GM21423 (cell line): ENCODE results near the gene SUN1.

Experiments used
- ATAC-seq: cut with Tn5 transposase; IDR thresholded peaks from one replicate; pipeline ENCODE4 v1.9.1; 2021; ENCODE audit warnings: mild to moderate bottlenecking, moderate library complexity; ENCODE audit not compliant: unreplicated experiment

The SUN1 gene

DNA sequence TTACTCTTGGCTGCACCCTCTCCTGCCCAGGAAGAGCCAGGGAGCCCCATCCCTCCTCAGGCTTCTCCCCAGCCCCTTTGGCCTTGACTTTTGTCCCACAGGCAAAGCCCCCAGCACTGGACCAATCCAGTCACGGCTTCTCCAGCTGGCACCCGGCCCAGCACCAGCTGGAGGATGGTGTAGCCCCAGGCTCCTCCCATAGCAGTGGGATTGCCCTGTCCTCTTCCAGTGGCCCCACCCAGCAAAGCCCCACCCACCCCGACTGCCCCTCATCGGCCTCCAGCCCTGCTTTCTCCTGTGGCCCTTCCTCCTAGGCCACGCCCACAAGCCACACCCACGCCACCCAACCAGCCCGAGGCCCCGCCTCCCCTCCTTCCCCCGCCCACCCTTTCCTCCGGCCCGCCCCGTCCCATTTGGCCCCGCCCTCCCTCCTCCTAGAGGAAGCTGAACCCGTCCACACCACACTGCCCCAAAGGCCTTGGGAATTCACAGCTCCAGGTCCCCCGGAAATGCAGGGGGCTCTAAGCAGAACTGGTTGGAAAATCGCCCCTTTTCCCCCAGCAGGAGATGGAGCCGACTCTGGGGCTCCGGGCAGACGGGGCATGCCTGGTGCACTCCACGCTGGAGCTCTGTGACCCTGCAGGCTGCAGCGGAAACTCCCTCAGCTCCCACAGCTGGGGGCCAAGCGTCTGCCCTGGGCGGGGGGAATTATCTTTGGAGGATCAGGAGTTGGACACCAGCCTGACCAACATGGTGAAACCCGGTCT, 69.3 kb downstream of the SUN1 start:
- ATAC-seq: no peak

DNA sequence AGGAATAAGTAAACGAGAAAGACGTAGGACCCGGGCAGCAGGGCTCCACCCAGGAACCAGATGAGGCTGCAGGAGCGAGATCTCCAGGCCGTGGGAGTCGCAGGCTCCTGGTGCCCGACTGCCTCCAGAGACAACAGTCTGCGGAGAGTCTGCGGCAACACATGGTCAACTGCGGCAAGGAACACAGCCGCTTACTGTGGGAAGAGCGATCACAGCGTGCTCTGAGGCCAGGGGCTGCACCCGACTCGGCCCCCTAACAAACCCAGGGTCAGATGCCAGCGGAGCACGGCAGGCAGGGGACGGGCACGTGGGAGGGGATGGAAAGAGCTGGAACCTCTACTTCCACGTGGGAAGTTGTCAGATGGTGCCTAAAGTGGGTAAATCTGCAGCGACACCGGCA, 70.7 kb downstream of the SUN1 start:
- no peak for ATAC-seq

DNA sequence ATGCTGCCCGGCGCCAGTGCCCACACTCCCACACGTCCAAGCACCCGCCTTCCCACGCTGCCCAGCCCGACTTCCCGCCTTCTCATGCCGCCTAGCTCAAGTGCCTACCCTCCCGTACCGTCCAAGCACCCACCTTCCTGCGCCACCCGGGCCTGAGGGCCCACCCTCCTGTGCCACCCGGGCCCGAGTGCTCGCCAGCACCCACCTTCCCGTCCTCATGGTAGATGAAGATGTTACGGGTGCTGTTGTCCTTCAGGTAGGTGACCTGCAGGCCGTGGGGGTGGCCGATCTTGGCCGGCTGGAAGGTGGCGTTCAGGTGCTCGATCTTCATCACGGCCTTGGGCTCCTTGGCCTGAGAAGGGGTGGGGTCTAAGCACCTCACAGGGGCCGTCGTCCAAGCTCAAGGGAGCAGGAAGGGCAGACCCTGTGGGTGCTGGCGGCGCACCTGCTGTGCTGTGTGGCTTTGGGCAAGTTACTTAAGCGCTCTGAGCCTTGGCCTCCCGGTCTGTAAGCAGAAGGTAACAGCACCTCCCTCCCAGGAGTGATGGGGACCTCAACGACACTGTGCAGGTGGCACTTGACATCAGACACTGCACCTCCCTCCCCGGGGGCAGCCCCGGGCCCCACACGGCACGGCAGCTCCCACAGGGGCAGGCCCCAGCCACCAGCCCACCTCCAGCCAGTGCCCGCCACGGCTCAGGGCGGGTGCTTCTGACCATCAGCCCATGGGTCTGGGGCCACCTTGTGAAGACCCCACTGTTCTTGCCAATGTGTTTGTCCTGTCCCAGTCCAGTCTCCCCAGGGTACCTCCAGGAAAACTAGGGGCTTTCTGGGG, 71.9 kb downstream of the SUN1 start:
- ATAC-seq: no peak

DNA sequence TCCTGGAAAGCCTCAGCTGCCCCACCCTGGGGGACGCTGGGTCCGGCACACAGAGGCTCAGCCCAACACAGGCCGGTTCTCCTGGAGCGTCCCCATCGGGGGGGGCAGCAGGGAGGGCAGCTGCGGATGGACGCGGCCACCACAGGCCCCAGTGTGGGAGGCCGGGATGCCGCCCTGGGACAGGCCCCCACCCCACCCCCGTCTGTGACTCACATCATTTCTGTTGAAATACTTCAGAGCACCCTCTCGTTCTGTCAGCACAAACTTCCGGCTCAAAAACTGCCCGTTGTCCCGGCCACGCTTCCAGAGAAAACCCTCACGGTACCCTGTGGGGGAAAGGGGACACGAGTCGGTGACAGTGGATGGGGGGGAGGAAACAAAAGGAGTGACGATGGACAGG, 72.6 kb downstream of the SUN1 start:
- no peak for ATAC-seq

DNA sequence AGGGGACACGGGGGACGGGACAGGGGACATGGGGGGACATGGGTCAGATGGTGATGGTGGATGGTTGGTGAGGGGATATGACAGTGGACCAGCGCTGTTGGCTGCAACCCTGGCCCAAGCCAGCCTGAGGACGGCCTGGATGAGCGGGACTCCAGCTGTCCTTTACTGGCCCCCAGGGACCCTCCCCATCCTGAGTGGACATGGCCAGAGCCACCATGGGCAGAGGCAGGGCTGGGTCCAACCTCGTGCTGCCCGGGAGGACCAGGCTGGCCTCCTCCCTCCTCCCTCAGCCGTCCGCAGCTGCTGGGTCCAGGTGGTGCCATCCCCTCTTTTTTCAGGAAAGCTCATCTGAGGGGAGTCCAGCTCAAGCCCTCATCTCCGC, 74.5 kb downstream of the SUN1 start:
- no peak for ATAC-seq

DNA sequence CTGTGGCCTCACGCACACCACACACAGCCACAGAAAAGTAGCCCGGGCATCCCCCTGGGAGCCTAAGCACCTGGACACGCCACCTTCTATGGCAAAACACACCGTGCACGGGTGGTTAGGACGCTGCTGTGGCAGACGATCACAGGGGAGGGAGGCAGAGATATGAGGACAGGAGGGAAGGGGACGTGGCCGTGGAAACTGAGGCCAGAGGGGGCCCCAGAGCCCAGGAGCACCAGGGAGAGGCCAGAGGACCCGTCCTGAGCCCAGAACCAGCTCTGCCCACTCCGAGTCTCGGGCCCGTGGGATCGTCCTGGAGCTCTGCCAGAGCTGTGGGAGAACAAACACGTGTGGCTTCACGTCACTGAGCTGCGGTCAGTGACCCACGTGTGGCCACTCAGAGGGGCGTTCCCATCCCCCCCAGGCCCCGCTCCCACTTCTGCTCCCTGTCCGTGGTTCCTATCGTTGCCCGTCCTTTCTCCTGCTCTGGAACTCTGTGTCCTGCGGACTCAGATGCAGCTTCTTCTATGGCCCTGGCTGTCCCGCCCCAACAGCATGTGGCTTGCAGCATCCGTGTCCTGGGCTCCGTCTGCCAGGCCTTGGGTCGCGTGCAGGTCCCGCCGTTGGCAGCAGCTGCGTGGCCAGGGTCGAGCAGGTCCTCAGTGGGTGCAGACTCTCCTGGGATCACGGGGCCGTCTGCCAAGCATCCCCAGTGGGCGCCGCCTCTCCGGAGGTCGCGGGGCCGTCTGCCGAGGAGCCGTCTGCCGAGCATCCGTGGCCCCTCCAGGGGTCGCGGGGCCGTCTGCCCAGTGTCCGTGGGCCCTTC, 75.1 kb downstream of the SUN1 start:
- no peak for ATAC-seq

DNA sequence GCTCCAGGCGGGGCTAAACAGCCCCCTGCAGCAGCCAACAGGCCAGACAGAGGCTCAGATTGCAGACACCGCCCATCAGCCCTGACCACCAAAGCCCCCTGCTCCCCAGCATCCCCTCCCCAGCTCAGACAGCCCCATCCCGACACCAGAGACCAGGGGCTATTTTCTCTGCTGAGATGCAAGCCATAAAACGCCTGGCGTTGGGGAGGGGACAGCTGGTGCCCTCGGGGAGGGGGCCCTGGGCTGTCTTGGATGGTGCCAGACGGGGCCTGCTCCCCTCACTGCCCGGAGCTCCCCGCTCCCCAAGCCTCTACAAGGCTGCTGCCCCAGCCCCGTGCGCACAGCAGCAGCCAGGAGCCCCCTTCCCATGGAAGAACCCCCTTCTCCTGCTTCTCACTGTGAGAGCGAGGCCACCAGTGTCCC, 75.9 kb downstream of the SUN1 start:
- ATAC-seq: no peak

DNA sequence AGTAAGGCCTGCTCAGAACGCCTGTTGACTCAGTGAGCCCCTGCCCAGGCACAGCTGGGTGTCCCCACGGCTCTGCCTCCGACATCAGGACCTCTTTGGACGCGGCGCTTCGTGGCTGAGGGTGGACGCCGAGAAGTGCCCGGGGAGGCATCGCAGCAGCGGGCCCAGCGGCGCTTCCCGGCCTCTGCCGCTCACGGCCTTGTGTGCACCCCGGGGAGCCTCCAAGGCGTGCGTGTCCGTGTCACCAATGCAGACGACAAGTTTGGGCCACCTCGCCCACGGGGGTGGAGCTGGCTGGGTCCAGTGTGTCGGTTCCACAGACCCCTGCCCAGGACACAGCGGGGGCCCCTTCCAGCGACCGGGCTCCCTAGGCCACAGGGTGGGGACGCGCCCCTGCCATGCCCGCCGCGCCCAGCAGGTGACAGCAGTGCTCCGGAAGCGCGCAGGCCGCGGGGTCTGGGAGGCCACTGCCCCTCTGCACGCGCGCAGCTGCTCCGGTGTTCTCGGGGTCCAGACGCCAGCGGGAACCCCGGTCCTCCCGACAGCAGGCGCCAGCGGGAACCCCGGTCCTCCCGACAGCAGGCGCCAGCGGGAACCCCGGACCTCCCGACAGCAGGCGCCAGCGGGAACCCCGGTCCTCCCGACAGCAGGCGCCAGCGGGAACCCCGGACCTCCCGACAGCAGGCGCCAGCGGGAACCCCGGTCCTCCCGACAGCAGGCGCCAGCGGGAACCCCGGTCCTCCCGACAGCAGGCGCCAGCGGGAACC, 76.5 kb downstream of the SUN1 start:
- ATAC-seq: peak; percentile 75

DNA sequence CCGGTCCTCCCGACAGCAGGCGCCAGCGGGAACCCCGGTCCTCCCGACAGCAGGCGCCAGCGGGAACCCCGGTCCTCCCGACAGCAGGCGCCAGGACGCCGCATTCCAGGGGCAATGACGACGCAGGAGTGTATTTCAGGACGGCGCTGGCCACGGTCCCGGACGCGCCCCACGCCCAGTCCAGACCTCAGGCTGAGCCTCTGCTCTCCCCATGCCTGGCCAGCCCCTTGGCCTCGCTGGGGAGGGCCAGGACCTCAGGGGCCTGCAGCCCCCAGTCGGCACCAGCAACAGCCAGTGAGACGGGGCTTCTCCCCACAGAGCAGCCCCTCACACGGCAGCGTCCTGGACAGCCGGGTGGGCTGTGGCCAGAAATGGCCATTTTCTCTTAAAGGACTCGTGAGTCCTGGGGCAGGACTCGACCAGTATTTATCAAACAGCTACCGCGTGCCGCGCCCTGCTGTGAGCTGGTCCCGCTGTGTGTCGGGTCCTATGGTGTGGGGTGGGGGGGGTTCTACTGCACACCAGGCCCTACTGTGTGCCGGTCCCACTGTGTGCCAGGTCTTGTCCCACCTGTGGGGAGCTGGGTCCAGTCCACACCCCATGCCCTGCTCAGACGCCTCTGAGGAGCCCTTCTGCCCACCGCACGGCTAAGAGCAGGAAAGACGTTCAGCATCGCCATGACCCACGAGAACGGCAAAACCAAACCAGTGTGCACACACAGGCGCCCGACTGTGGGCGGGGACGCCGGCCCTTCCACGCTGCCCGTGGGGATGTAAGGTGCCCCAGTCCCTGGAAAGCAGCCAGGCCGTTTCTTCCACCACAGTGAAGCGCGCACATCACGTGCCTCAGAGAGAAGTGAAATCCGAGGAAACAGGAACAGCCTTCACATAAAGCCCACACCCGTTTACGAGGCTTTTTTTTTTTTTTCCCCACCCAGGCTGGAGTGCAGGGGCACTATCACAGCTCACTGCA, 77.4 kb downstream of the SUN1 start:
- no peak for ATAC-seq

DNA sequence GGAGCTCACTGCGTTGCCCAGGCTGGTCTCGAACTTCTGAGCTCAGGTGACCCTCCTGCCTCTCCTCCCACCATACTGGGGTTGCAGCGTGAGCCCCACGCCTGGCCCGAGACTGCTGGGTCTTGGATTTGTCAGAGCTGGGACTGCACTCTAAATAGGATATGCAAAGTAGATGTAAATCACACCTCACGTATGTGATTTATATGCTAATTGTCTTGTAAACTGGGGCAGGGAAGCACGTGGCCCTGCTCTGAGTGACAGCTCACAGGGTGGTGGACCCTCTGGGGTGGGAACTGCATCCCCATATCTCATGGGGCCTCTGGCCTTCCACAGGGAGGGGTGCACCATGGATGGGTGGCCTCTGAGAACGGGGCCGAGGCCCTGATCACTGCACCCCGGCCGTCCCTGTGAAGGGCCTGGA, 78.2 kb downstream of the SUN1 start:
- no peak for ATAC-seq

DNA sequence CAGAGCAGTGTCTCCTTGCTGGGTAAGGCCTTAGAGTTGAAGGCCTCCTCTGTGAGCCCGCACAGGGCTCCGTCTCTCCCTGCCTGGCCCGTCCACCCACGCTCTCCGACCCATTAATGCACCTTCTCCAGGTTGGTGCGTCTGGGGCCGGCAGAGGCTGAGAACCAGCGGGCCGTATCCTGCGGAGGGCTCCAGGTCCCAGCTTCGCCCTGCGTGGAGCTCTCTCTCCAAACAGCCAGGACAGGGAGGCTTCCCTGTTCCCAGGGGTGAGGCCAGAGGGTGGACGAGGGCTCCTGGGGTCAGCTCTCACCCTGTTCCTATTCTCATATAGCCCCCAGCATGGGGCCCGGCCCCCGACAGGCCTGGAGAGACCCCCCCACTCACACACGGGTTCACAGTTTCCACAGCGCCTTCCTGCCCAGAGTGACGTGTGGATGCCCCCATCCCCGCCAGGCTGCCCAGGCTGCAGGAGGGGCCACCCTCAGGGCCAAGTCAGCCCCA, 78.7 kb downstream of the SUN1 start:
- ATAC-seq: no peak

DNA sequence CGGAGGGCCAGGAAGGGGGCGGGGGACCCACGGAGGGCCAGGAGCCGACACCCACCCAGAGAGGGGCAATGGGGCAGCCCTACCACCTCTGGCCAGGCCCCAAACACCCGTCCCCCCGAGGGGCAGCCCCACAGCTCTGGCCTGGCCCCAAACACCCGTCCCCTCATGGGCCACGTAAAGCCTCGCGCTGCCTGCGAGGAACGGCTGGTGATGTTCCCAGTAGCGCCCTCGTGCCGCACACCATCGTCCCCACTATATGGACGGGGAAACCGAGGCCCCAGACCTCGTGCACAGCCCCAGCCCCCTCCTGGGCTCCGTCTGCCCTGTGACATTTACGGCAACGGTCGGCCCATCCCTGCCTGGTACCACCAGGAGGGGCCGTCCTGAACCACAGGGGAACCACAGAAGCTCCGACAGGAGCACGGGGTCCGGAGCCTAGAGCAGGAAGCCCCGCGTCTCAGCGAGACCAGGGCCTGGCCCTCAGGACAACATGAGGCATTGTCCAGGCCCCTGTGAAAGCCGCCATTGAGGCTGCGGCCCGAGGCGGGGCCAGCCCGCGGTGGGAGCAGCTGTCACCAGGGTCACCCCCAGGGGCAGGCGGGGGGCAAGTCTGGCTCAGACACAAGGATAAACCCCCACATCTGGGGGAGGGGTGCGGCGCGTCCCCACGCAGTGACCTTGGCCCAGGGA, 79.7 kb downstream of the SUN1 start:
- no peak for ATAC-seq

DNA sequence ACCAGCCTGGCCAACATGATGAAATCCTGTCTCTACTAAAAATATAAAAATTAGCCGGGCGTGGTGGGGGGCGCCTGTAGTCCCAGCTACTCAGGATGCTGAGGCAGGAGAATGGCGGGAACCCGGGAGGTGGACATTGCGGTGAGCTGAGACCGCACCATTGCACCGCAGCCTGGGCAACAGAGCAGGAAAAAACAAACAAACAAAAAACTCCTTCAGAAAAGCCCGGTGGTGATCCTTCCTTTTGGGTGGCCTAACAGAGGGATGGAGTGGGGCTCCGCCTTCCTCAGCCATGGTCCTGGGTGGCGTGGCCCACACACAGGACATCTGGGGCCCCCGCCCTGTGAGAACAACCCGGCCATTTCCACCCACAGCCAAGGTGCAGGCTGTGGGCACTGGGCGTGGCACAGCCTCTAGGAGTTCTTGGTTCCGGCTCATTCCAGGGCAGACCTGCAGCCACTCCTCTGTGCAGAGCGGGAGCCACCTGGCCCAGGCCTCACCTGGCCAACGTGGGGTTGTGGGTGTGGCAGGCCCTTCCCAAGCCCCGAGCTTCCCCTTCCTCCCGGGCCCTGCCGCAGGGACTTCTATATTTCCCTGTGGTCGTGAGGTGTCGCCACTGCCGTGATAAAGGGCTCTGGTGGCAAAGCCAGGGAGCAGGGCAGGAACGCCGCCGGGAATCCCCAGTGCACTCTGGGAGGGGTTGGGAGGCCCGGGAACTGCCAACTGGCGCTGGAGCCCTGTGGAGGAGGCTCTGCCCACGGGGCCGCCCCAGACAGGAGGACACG, 81.7 kb downstream of the SUN1 start:
- no peak for ATAC-seq

DNA sequence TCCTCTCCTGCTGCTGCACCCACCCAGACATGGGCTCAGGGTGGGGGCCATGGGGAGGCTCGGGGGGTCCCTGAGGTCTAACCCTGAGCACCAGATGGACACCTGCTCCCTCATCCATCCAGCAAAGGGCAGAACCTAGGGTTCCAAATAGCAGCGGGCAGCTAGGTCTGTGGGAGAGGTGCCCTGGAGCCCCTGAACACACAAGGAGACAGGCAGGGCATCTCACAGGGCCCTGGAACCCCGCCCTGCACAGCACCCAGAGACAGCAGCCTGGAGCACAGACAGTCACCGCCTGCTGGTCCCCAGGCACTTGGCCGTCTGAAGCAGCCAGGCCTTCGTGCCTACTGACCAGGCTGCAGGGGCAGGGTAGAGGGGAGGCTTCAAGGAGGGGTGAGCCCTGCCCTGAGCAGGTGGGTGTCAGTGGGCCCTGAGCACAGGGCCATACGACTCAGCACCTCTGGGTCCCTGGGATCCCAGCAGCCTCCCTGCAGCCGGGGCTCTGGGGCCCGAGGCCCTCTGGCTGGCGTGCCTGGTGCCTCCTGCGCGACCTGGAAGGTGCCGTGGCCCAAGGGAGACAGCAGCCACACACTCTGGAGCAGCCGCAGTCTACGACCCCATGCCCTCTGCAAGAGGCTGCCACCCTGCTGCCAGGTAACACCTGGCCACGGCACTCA, 82.4 kb downstream of the SUN1 start:
- ATAC-seq: no peak

DNA sequence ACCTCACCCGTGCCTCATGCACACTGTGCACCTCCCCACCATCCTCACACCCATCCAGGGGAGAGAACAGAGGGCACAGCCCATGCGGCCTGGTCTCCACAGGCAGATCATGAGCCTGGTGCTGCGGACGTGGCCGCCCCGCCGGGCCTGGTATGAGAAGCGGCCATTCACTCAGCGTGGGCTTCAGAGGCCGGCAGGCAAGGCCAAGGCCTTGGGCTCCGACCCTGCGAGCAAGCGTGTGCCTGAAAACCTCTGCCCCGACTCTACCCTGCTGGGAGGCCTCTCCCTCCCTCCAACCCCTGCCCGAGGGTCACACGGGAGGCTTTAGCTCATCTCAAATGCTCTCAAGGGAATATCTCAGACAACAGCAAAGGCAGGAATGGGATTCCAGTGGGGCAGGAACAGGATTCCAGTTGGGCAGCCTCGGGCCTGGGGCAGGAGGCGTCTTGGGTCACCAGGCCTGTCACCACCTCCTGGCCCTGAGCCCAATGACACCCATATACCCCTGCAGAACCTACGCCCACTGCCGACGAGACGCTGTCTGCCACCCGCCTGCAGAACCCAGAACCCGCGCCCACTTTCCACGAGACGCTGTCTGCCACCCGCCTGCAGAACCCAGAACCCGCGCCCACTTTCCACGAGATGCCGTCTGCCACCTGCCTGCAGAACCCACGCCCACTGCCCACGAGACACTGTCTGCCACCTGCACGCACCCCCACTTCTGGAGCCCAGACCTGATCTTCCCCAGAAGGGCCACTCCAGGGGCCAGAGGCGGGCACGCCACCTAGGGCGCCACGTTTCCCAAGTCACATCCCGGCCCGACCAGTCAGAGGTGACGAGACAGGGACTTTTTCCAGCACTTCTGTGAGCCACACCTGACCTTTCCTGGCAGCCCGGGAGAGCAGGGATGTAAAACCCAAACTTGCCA, 83.3 kb downstream of the SUN1 start:
- ATAC-seq: no peak

DNA sequence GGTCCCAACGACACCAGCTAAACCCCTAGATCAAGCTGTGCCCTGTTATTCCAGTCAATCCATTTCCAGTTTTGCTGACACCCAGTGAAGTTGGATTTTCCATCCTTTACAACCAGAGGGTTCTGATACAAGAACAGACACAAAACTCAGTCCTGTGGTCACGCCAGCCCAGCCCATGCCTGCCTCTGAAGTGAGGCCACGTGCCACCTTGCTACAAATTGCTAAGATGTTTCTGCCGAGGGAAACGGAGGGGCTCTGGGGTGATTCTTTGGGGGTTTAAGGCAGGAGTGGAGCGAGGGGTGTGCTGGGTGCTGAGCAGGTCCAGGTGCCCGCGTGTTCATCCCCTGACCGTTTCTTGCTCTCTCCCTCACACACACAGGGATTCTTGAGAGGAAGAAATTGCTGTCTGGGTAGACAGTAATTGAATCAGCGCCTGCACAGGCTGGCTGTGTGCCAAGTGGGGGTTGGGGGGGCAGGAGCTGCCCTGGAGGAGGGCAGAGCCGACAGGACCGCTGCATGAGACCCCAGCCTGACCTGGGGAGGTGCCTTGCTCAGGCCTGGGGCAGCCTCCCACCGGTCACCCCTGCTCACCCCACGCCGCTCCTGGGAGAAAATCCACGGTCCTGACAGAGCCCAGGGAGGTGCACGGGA, 84.1 kb downstream of the SUN1 start:
- ATAC-seq: no peak
